Measurements from ENCODE around the gene NRP1. TPM values are rescaled to one million over a fixed set of nuclear protein-coding genes. Genes with fewer than 3 reads are reported as not detected.

The NRP1 gene
- total and polyA plus RNA-seq, 4 donors = 18.5 to 188 (median 71.7) TPM

- H3K27ac ChIP-seq (ENCODE audit: low read depth in 1 of 2, low read length in 1 of 2) = no peak overlapping the region
- 84 to 86% methylated on average over 3 of the region's 3 CpGs for WGBS, 2 donors
- TF ChIP-seq CTCF (IDR thresholded peaks at IDR 0.05; ENCODE audit: control extremely low read depth, extremely low read depth) = no peak
- no peak overlapping the region for H3K4me3 ChIP-seq
- no peaks in the 10 kb centered on the region for H3K27me3 ChIP-seq (ENCODE audit: control insufficient read depth in 3 of 3, insufficient read depth in 3 of 3, low read length in 2 of 3)
- no peaks in the 10 kb centered on the region for H3K9me3 ChIP-seq (ENCODE audit: control insufficient read depth in 4 of 4, insufficient read depth in 3 of 4, low read length in 3 of 4)
- peaks cover 0 to 1% (median 0%) of the 10 kb centered on the region in 5 donors for H3K4me1 ChIP-seq (ENCODE audit: control insufficient read depth in 5 of 5, insufficient read depth in 5 of 5, low read length in 5 of 5)
- H3K36me3 ChIP-seq (ENCODE audit: control insufficient read depth in 4 of 4, insufficient read depth in 4 of 4, low read length in 4 of 4) = no peaks in the 10 kb centered on the region
- DNase-seq (no peak), ATAC-seq (ENCODE audit: insufficient read depth, low FRiP score) (no peak)
- no peak overlapping the region for H3K9ac ChIP-seq (ENCODE audit: insufficient read depth in 1 of 2, low read length in 2 of 2)
Measured at GRCh38 chr10:33162248-33162575, 172.3 kb downstream of the NRP1 start.

DNA sequence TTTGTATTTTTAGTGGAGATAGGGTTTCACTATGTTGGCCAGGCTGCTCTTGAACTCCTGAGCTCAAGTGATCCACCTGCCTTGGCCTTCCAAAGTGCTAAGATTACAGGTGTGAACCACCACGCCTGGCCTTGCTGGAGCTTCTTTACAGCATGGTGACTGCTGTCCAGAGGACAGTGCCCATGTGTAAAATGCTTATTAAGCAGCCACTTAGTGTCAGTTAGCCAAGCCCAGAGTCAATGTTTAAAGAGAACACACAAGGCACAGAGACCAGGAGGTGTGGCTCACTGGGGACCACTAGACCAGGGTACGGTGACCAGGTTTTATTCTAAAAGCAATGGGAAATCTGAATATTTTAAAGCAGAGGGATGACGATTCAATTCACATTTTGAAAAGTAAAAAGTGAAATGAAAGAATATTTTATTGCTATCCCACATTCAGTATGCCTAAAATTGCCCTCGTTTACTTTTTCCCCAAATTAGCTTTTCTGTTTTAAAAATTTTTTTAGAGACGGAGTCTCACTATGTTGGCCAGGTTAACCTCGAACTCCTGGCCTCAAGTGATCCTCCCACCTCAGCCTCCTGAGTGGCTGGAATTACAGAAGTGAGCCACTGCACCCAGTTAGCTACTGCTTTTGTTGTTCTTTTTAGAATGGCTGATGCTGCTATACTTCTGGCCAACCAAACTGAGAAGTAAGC, 172.8 kb downstream of the NRP1 start:
- no peak for DNase-seq
- H3K36me3 ChIP-seq (ENCODE audit: control insufficient read depth in 4 of 4, insufficient read depth in 4 of 4, low read length in 4 of 4) = no peaks in the 10 kb centered on the region
- H3K27me3 ChIP-seq (ENCODE audit: control insufficient read depth in 3 of 3, insufficient read depth in 3 of 3, low read length in 2 of 3) = no peaks in the 10 kb centered on the region
- H3K27ac ChIP-seq (ENCODE audit: low read depth in 1 of 2, low read length in 1 of 2) = no peak overlapping the region
- H3K9me3 ChIP-seq (ENCODE audit: control insufficient read depth in 4 of 4, insufficient read depth in 3 of 4, low read length in 3 of 4) = no peaks in the 10 kb centered on the region
- 93 to 94% methylated on average over 6 of the region's 6 CpGs for WGBS, 2 donors
- H3K9ac ChIP-seq (ENCODE audit: insufficient read depth in 1 of 2, low read length in 2 of 2) = no peak overlapping the region
- peaks cover 0 to 1% (median 0%) of the 10 kb centered on the region in 5 donors for H3K4me1 ChIP-seq (ENCODE audit: control insufficient read depth in 5 of 5, insufficient read depth in 5 of 5, low read length in 5 of 5)
- TF ChIP-seq CTCF (IDR thresholded peaks at IDR 0.05; ENCODE audit: control extremely low read depth, extremely low read depth) = no peak
- no peak overlapping the region for H3K4me3 ChIP-seq
- ATAC-seq (ENCODE audit: insufficient read depth, low FRiP score) = no peak

- ATAC-seq (ENCODE audit: insufficient read depth, low FRiP score) (no peak), DNase-seq (no peak)
- Histone ChIP-seq H3K9me3 (ENCODE audit: control insufficient read depth in 4 of 4, insufficient read depth in 3 of 4, low read length in 3 of 4) (no peaks in the 10 kb centered on the region), H3K27ac (ENCODE audit: low read depth in 1 of 2, low read length in 1 of 2) (no peak overlapping the region), H3K4me1 (ENCODE audit: control insufficient read depth in 5 of 5, insufficient read depth in 5 of 5, low read length in 5 of 5) (peaks cover 0 to 1% (median 0%) of the 10 kb centered on the region in 5 donors), H3K27me3 (ENCODE audit: control insufficient read depth in 3 of 3, insufficient read depth in 3 of 3, low read length in 2 of 3) (no peaks in the 10 kb centered on the region), H3K36me3 (ENCODE audit: control insufficient read depth in 4 of 4, insufficient read depth in 4 of 4, low read length in 4 of 4) (no peaks in the 10 kb centered on the region), H3K4me3 (no peak overlapping the region), H3K9ac (ENCODE audit: insufficient read depth in 1 of 2, low read length in 2 of 2) (no peak overlapping the region)
- 92 to 94% methylated on average over 8 of the region's 8 CpGs for WGBS, 2 donors
- no peak for TF ChIP-seq CTCF (IDR thresholded peaks at IDR 0.05; ENCODE audit: control extremely low read depth, extremely low read depth)
Measured at GRCh38 chr10:33160151-33160550, 174.3 kb downstream of the NRP1 start.

- Histone ChIP-seq H3K27ac (ENCODE audit: low read depth in 1 of 2, low read length in 1 of 2) (no peak overlapping the region), H3K9me3 (ENCODE audit: control insufficient read depth in 4 of 4, insufficient read depth in 3 of 4, low read length in 3 of 4) (no peaks in the 10 kb centered on the region), H3K36me3 (ENCODE audit: control insufficient read depth in 4 of 4, insufficient read depth in 4 of 4, low read length in 4 of 4) (no peaks in the 10 kb centered on the region), H3K9ac (ENCODE audit: insufficient read depth in 1 of 2, low read length in 2 of 2) (no peak overlapping the region), H3K27me3 (ENCODE audit: control insufficient read depth in 3 of 3, insufficient read depth in 3 of 3, low read length in 2 of 3) (no peaks in the 10 kb centered on the region), H3K4me1 (ENCODE audit: control insufficient read depth in 5 of 5, insufficient read depth in 5 of 5, low read length in 5 of 5) (no peaks in the 10 kb centered on the region), H3K4me3 (no peak overlapping the region)
- DNase-seq = no peak
- no peak for ATAC-seq (ENCODE audit: insufficient read depth, low FRiP score)
- 73 to 79% methylated on average over 4 of the region's 4 CpGs for WGBS, 2 donors
- no peak for TF ChIP-seq CTCF (IDR thresholded peaks at IDR 0.05; ENCODE audit: control extremely low read depth, extremely low read depth)
Measured at GRCh38 chr10:33157103-33157502, 177.4 kb downstream of the NRP1 start.

Measured in lung (tissue), 12 donors.